Activated CD8-positive, alpha-beta memory T cell treated with anti-CD3 and anti-CD28 coated beads for 36 hours (primary cell): ENCODE data around the gene GDAP1L1. TPM values are rescaled to one million over a fixed set of nuclear protein-coding genes. Genes with fewer than 3 reads are reported as not detected.
"Not testable (repeated sequence)": the region's sequence is repeated elsewhere in the genome, so short reads cannot be mapped to it uniquely, and the experiment has no call there.

ENCODE experiments used
- CTCF ChIA-PET: fragments of 350-600 bp; sonication (Branson Sonifier 250); formaldehyde crosslinking; loops from one replicate; lab custom pipeline; 2021; ENCODE audit warnings: antibody characterized with exemption; lab: Charles Lee
- POLR2A ChIA-PET: fragments of 350-600 bp; sonication (Branson Sonifier 250); formaldehyde crosslinking; loops from one replicate; lab custom pipeline; 2021; ENCODE audit warnings: antibody characterized with exemption; lab: Charles Lee
- total RNA-seq, 2 experiments: library from RNA; stranded (reverse); gene quantifications; one replicate each; pipeline ENCODE4 v1.2.3, GENCODE V29; 2021

The GDAP1L1 gene
- total RNA-seq, 2 experiments from 2014 or later = not detected

DNA sequence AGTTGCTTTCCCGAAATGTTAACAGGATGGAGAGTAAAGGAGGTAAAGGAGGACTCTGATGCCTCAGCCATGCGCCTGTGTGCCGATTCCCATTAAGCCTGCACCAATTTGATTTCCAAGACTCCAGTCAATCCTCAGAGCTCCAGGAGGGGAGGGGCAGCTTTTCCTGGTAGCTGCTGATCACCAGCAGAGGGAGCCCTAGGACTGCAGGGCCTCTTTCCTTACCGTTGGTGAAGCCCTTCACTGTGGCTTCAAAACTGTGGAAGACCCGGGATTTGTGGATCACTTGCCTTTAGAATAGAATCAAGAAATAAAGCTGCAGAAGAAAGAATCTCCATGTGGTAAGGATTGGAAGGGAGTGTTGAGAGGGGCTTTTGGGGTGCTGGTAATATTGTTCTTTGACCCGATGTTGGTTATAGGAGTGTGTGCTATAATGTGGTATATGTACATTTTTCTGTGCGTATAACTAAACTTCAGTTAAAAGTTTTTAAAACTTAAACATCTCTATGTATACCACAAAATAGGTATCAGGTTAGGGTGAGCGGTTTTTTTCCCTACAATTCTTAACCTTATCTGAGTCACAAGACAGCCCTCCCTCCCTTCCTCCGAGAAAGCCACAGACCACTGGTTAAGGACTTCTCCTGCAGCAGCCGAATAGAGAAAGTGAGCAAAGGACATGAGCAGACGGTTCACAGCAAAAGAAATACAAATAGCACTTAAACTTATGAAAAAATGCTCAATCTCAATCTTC, 29.6 kb upstream of the GDAP1L1 start:
- CTCF ChIA-PET = interaction anchor here (0.7 to 8.0 kb wide), 17 partner anchors 8 to 649 kb away, joined by 3 to 161 read pairs (median 4); partner anchors contain the start of gene FITM2
- POLR2A ChIA-PET = interaction anchor here (1.9 kb wide), 1 partner anchor 93 kb away, joined by 8 read pairs; the partner anchor contains the start of gene FITM2

DNA sequence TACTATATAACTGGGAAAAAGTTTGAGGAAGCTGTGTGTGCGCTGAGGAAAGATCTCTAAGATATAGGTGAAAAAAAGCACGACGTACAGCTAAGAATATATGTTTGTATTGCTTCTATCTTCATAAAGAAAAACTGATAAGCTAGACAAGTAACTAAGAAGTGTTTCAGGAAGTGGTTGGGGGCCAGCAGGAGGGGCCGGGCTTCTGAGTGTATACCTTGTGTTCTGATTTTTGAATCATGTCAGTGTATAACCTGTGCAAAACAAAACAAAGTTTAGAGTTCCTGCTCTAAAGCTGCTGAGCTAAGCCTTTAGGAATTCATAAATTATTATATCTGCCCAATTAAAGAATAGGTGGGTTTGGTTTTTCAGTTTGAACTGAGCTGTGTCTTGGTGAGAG, 28.7 kb upstream of the GDAP1L1 start:
- CTCF ChIA-PET = interaction anchor here (1.0 to 8.0 kb wide), 10 partner anchors 9 to 392 kb away, joined by 3 to 161 read pairs (median 7); partner anchors contain the start of gene FITM2
- POLR2A ChIA-PET = interaction anchor here (1.9 kb wide), 1 partner anchor 92 kb away, joined by 8 read pairs; the partner anchor contains the start of gene FITM2

DNA sequence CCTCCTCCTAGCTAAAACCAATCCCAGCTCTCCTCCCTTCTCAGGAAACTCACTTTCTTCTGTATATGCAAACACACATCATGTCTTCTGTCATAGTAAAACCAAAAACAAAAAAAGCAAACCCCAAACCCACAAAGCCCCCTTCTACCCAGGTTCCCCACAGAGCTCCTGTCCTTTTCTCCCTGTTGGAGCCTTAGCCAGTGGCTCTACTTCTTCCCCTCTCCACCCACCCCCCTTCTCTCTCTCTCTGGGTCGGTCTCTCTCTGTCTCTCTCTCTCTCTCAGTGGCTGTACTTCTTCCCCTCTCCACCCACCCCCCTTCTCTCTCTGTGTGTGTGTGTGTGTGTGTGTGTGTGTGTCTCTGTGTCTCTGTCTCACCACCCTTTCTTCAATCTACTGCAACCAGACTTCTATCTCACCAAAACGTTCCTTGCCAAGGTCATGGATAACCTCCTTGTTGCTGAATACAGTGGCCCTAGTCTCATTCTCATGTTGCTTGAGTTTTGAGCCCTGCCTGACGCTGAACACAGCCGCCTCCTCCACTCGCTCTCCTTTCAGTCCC, 27.9 kb upstream of the GDAP1L1 start:
- POLR2A ChIA-PET = no interaction called here
- CTCF ChIA-PET = interaction anchor here (1.1 to 8.0 kb wide), 3 partner anchors 30 to 169 kb away, joined by 3 to 161 read pairs (median 7); partner anchors contain the start of gene FITM2

DNA sequence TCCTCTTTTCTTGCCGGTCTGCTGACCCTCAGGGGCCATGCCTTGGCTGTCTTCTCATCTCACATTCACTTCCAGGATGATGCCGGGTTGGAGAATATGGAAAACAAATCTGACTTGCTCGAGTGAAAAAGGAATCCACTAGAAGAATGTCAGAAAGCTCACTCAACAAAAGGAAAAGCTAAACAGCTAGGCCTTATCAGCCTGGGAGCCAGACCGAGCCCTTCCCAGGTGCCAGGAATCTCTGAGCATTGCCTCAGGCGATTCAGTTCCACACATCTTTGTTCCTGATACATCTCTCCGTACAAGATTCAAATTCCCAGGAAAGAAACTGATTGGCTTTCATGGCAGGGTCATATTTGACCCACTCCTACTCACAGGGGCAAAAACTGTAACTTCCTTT, 27.3 kb upstream of the GDAP1L1 start:
- ChIA-PET CTCF (interaction anchor here (0.9 to 8.0 kb wide), 2 partner anchors 92 to 103 kb away, joined by 3 to 161 read pairs; partner anchors contain the start of gene FITM2), POLR2A (no interaction called here)

- CTCF ChIA-PET = no interaction called here
- POLR2A ChIA-PET = no interaction called here
These were observed 25.6 kb upstream of the GDAP1L1 start for GRCh38 chr20:44221368-44221954.

DNA sequence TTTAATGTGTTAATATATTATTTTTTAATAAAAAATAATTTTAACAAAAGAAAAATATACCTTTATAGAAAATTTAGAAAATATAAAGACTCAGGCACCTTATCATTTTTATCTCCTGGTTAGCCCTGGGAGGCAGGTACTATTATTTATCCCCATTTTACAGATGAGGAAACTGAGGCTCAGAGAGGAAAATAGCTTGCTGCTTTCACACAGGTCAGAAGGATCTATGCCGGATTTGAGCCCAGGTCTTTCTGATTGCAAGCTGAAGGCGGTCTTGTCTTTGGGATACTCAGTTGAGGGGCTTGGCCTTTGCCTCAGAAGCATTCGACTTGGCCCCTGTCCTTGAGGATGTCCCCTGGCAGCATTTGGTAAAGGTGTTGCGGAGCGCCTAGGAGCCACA, 25.1 kb upstream of the GDAP1L1 start:
- CTCF ChIA-PET = no interaction called here
- POLR2A ChIA-PET = no interaction called here

DNA sequence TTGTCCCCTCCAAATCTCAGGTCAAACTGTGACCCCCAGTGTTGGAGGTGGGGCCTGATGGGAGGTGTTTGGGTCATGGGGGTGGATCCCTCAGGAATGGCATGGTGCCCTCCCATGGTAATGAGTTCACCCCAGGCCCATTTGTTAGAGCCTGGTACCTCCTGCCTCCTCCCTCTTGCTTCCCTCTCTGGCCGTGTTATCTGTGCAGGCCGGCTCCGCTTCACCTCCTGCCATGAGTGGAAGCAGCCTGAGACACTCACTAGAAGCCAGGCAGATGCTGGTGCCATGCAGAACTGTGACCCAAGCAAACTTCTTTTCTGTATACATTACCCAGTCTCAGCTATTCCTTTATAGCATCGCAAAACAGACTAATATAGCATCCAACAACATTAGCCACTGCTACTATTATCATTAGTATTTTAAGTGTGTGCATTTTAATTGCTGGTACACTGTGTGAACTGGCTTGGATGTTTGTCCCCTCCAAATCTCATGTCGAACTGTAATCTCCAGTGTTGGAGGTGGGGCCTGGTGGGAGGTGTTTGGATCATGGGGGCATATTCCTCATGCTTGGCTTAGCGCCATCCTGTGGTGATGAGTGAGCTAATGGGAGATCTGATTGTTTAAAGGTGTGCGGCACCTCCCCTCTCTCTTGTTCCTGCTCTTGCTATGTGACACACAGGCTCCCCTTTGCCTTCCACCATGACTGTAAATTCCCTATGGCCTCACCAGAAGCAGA, 24.3 kb upstream of the GDAP1L1 start:
- POLR2A ChIA-PET = no interaction called here
- CTCF ChIA-PET = interaction anchor here (2.3 kb wide), 1 partner anchor 8 kb away, joined by 6 read pairs; no protein-coding TSS in a partner anchor

GRCh38 chr20:44223721-44224120, 23.4 kb upstream of the GDAP1L1 start:
- ChIA-PET POLR2A (no interaction called here), CTCF (interaction anchor here (2.0 to 2.3 kb wide), 2 partner anchors 9 to 88 kb away, joined by 6 read pairs; partner anchors contain the start of gene FITM2)

DNA sequence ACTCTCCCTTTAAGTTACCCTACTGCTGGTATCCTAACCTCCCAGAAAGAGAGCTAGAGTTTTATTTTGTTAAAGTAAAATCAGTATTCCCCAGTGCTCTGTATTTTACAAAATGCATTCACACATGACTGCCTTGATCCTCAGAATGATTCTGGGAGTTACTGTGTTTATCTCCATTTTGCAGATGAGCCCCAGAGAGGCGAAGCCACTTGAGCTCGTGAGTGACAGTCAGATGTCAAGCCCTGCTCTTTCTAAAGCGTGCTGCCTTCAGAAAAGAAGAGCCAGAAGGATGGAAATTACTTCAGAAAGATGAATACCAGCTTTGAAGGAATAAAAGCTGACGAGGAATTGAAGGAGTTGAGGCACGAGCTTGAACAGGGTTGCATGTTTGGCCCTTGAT, 22.5 kb upstream of the GDAP1L1 start:
- CTCF ChIA-PET = interaction anchor here (0.9 to 2.3 kb wide), 3 partner anchors 10 to 105 kb away, joined by 3 to 6 read pairs (median 6); partner anchors contain the start of gene FITM2
- POLR2A ChIA-PET = no interaction called here

DNA sequence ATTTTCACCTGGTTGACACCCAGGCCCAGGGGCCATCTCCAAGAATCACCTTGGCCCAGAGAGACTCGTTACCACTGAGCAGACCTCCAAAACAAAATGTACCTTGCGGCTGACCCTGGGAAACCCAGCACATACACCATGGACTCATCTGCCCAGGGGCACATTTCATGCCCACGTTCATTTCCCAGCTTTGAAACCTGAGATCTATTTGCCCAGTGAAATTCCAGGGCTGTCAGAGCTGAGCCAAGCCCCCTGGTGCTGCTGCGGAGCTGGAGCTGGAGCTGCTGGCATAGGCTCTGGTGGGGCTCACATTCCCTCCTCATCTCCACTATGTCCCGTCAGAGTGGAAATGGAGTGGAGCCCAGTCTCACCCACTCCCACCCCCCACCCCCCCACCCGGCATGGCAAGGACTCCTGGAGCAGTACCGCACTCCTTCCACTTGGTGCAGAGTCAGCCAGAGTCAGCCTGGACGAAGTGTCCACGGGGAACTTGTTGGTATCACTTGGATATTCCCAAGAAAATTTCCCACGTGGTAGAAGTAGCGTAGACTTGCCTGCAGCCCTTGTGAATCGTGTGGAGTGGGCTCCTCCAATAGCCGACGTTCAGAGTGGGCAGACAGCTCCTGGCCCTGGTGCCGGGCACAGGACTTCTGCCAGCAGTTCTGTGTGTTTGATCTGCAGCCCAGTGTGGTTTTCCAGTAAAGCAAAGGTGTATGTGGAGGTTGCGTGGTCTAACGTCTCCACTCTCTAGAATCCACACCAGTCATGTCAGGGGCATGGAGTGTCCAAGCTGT, 18.4 kb upstream of the GDAP1L1 start:
- CTCF ChIA-PET = no interaction called here
- POLR2A ChIA-PET = no interaction called here

- ChIA-PET POLR2A (no interaction called here), CTCF (no interaction called here)
These were observed 15.9 kb upstream of the GDAP1L1 start for GRCh38 chr20:44231193-44231592.

DNA sequence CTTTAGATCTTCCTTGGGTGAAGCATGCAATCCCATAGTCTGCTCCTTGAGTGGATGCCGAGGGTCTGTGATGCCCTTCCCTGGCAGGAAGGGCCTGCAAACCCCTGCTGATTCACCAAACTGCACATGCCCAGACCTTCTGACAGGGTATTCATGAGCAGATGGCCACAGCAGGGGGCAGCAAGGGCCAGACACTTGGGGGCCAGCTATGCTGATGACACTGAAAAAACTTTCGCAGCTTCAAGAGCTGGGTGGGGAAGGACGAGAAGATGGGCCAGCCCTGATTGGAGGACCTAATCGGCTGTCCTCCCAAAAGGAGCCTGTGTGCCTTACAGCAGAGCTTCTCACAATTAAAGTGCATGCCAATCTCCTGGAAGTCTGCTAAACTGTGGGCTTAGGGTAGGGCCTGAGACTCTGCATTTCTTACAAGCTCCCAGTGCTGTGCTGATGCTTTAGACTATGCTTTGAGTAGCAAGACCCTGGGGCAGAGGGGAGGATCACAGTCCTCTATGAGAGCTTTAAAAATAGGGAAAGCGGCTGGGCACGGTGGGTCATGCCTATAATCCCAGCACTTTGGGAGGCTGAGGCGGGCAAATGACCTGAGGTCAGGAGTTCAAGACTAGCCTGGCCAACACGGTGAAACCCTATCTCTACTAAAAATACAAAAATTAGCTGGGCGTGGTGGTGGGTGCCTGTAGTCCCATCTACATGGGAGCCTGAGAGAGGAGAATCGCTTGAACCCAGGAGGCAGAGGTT, 15.2 kb upstream of the GDAP1L1 start:
- ChIA-PET POLR2A (no interaction called here), CTCF (interaction anchor here (1.2 kb wide), 1 partner anchor 14 kb away, joined by 4 read pairs; no protein-coding TSS in a partner anchor)

- POLR2A ChIA-PET = not testable (repeated sequence)
- CTCF ChIA-PET = interaction anchor here (1.2 kb wide), 1 partner anchor 14 kb away, joined by 4 read pairs; no protein-coding TSS in a partner anchor
These were observed 14.6 kb upstream of the GDAP1L1 start for GRCh38 chr20:44232469-44232856.

- POLR2A ChIA-PET = no interaction called here
- CTCF ChIA-PET = interaction anchor here (1.3 kb wide), 1 partner anchor 77 kb away, joined by 3 read pairs; the partner anchor contains the start of gene FITM2
These were observed 13.6 kb upstream of the GDAP1L1 start for GRCh38 chr20:44233436-44234016.

GRCh38 chr20:44234566-44235317, 12.4 kb upstream of the GDAP1L1 start:
- POLR2A ChIA-PET = no interaction called here

GRCh38 chr20:44235702-44236101, 11.4 kb upstream of the GDAP1L1 start:
- POLR2A ChIA-PET = no interaction called here
- CTCF ChIA-PET = no interaction called here

More at GRCh38 chr20:44234566-44235317, 12.4 kb upstream of the GDAP1L1 start:
- CTCF ChIA-PET = interaction anchor here (0.8 to 1.3 kb wide), 2 partner anchors 59 to 76 kb away, joined by 3 read pairs; partner anchors contain the start of gene FITM2
